Frontal cortex (tissue), 4 donors: Measurements from ENCODE around the gene NEK7. TPM values are rescaled to one million over a fixed set of nuclear protein-coding genes. Genes with fewer than 3 reads are reported as not detected.
"Not testable (repeated sequence)": the region's sequence is repeated elsewhere in the genome, so short reads cannot be mapped to it uniquely, and the experiment has no call there.

Source experiments
- DNase-seq, 2 donors: peaks; one replicate each; pipeline ENCODE4 v3.0.0; 2012; ENCODE audit warnings: low spot score in 2 of 2
- FAIRE-seq: peaks from 2 replicates; lab custom pipeline; 2012; peaks lifted over from hg19 to GRCh38; lab: Jason Lieb, UNC
- total RNA-seq: library from RNA; depleted of rRNA; stranded (reverse); fragments of >200 nt; gene quantifications from one replicate; pipeline ENCODE4 v1.2.3, GENCODE V29; 2014
- donor health status: control.
- donor health status: control.
- donor health status: control.

Gene NEK7
- total RNA-seq, 1 donor from 2014 or later, result 15.1 TPM

GRCh38 chr1:198197285-198197684 is 40.5 kb downstream of the NEK7 start:
- DNase-seq (no peak), FAIRE-seq (no peak)

- FAIRE-seq (no peak), DNase-seq (no peak)
Measured at GRCh38 chr1:198199105-198199504, 42.3 kb downstream of the NEK7 start.

- FAIRE-seq, result no peak
- DNase-seq, result no peak
Measured at GRCh38 chr1:198201956-198202784, 45.4 kb downstream of the NEK7 start.

- no peak for DNase-seq
- FAIRE-seq, result no peak
Measured at GRCh38 chr1:198203434-198203833, 46.6 kb downstream of the NEK7 start.

GRCh38 chr1:198205016-198205684 is 48.4 kb downstream of the NEK7 start:
- FAIRE-seq (no peak), DNase-seq (no peak)

- FAIRE-seq (no peak), DNase-seq (no peak)
Measured at GRCh38 chr1:198206292-198206691, 49.5 kb downstream of the NEK7 start.

GRCh38 chr1:198211696-198212095 is 54.9 kb downstream of the NEK7 start:
- no peak for DNase-seq
- FAIRE-seq, result no peak

GRCh38 chr1:198212126-198212525 is 55.3 kb downstream of the NEK7 start:
- FAIRE-seq, result no peak

GRCh38 chr1:198212675-198213074 is 55.9 kb downstream of the NEK7 start:
- no peak for FAIRE-seq
- no peak for DNase-seq

More at GRCh38 chr1:198212126-198212525, 55.3 kb downstream of the NEK7 start:
- no peak for DNase-seq

GRCh38 chr1:198214924-198215323 is 58.1 kb downstream of the NEK7 start:
- FAIRE-seq (no peak), DNase-seq (no peak)

GRCh38 chr1:198220428-198220827 is 63.6 kb downstream of the NEK7 start:
- DNase-seq (no peak), FAIRE-seq (no peak)

GRCh38 chr1:198227010-198227409 is 70.2 kb downstream of the NEK7 start:
- FAIRE-seq, result not testable (repeated sequence)

GRCh38 chr1:198227454-198227853 is 70.7 kb downstream of the NEK7 start:
- FAIRE-seq, DNase-seq: not testable (repeated sequence)

More at GRCh38 chr1:198227010-198227409, 70.2 kb downstream of the NEK7 start:
- DNase-seq, result not testable (repeated sequence)

- DNase-seq, result no peak
- no peak for FAIRE-seq
Measured at GRCh38 chr1:198228925-198229324, 72.1 kb downstream of the NEK7 start.

GRCh38 chr1:198231779-198232178 is 75.0 kb downstream of the NEK7 start:
- FAIRE-seq (no peak), DNase-seq (no peak)

GRCh38 chr1:198232378-198232777 is 75.6 kb downstream of the NEK7 start:
- FAIRE-seq (no peak), DNase-seq (no peak)

- DNase-seq, result no peak
- no peak for FAIRE-seq
Measured at GRCh38 chr1:198232940-198233675, 76.3 kb downstream of the NEK7 start.

GRCh38 chr1:198234520-198235251 is 77.9 kb downstream of the NEK7 start:
- no peak for DNase-seq
- no peak for FAIRE-seq

- DNase-seq (no peak), FAIRE-seq (no peak)
Measured at GRCh38 chr1:198238121-198238520, 81.3 kb downstream of the NEK7 start.

GRCh38 chr1:198241553-198241952 is 84.8 kb downstream of the NEK7 start:
- FAIRE-seq (no peak), DNase-seq (no peak)
